ENCODE data around the gene SMAD9. TPM values are rescaled to one million over a fixed set of nuclear protein-coding genes. Genes with fewer than 3 reads are reported as not detected.
A peak's percentile ranks its signal among the peaks of the same experiment; 100 is the strongest.

Gene SMAD9
- total RNA-seq, 1 donor from 2014 or later, result 2.6 TPM

GRCh38 chr13:36839281-36839680, 80.8 kb downstream of the SMAD9 start:
- no peak for ATAC-seq (ENCODE audit: poor library complexity)
- intact Hi-C loops (cut with DNase I), result no loop called here
- no peak for DNase-seq

GRCh38 chr13:36837354-36838092, 82.5 kb downstream of the SMAD9 start:
- intact Hi-C loops (cut with DNase I), result no loop called here
- ATAC-seq (ENCODE audit: poor library complexity) (peak; percentile 84), DNase-seq (no peak)

- intact Hi-C loops (cut with DNase I), result no loop called here
- DNase-seq (no peak), ATAC-seq (ENCODE audit: poor library complexity) (no peak)
These were observed 85.7 kb downstream of the SMAD9 start for GRCh38 chr13:36834299-36834698.

- no peak for ATAC-seq (ENCODE audit: poor library complexity)
- DNase-seq, result no peak
- intact Hi-C loops (cut with DNase I), result no loop called here
These were observed 88.7 kb downstream of the SMAD9 start for GRCh38 chr13:36831291-36831690.

GRCh38 chr13:36829753-36830152, 90.3 kb downstream of the SMAD9 start:
- DNase-seq, result no peak

GRCh38 chr13:36822785-36823184, 97.3 kb downstream of the SMAD9 start:
- intact Hi-C loops (cut with DNase I), result no loop called here
- no peak for DNase-seq
- ATAC-seq (ENCODE audit: poor library complexity), result no peak

More at GRCh38 chr13:36829753-36830152, 90.3 kb downstream of the SMAD9 start:
- no peak for ATAC-seq (ENCODE audit: poor library complexity)
- intact Hi-C loops (cut with DNase I), result no loop called here

- intact Hi-C loops (cut with DNase I), result no loop called here
- DNase-seq (no peak), ATAC-seq (ENCODE audit: poor library complexity) (no peak)
These were observed 99.8 kb downstream of the SMAD9 start for GRCh38 chr13:36820222-36820621.

- DNase-seq (no peak), ATAC-seq (ENCODE audit: poor library complexity) (peak; percentile 11)
- intact Hi-C loops (cut with DNase I), result no loop called here
These were observed 100.3 kb downstream of the SMAD9 start for GRCh38 chr13:36819739-36820090.

- intact Hi-C loops (cut with DNase I), result no loop called here
- peak; percentile 97 for DNase-seq
- peak; percentile 99 for ATAC-seq (ENCODE audit: poor library complexity)
These were observed 101.0 kb downstream of the SMAD9 start, which contains the start of gene RFXAP for GRCh38 chr13:36818804-36819738. Gene RFXAP (plus strand): TSS chr13:36819222. CDS start chr13:36819358, 136 bp downstream.

GRCh38 chr13:36817996-36818803, 101.8 kb downstream of the SMAD9 start:
- intact Hi-C loops (cut with DNase I), result no loop called here
- DNase-seq (no peak), ATAC-seq (ENCODE audit: poor library complexity) (peak; percentile 4)

- no peak for DNase-seq
- ATAC-seq (ENCODE audit: poor library complexity), result no peak
- intact Hi-C loops (cut with DNase I), result no loop called here
These were observed 105.0 kb downstream of the SMAD9 start for GRCh38 chr13:36815062-36815461.

- ATAC-seq (ENCODE audit: poor library complexity) (no peak), DNase-seq (no peak)
- intact Hi-C loops (cut with DNase I), result no loop called here
These were observed 105.6 kb downstream of the SMAD9 start for GRCh38 chr13:36814465-36814864.

- ATAC-seq (ENCODE audit: poor library complexity) (no peak), DNase-seq (no peak)
- intact Hi-C loops (cut with DNase I), result no loop called here
These were observed 106.8 kb downstream of the SMAD9 start for GRCh38 chr13:36813225-36813624.

- ATAC-seq (ENCODE audit: poor library complexity), result no peak
- DNase-seq, result no peak
- intact Hi-C loops (cut with DNase I), result no loop called here
These were observed 112.4 kb downstream of the SMAD9 start for GRCh38 chr13:36807616-36808015.

GRCh38 chr13:36806102-36806501, 113.9 kb downstream of the SMAD9 start:
- no peak for ATAC-seq (ENCODE audit: poor library complexity)
- intact Hi-C loops (cut with DNase I), result no loop called here
- DNase-seq, result no peak

- intact Hi-C loops (cut with DNase I), result no loop called here
- no peak for DNase-seq
These were observed 115.5 kb downstream of the SMAD9 start for GRCh38 chr13:36804588-36804987.

GRCh38 chr13:36801035-36801434, 119.0 kb downstream of the SMAD9 start:
- intact Hi-C loops (cut with DNase I), result no loop called here
- DNase-seq (no peak), ATAC-seq (ENCODE audit: poor library complexity) (no peak)

More at GRCh38 chr13:36804588-36804987, 115.5 kb downstream of the SMAD9 start:
- no peak for ATAC-seq (ENCODE audit: poor library complexity)

GRCh38 chr13:36796052-36796451, 124.0 kb downstream of the SMAD9 start:
- ATAC-seq (ENCODE audit: poor library complexity) (no peak), DNase-seq (no peak)
- intact Hi-C loops (cut with DNase I), result no loop called here

- intact Hi-C loops (cut with DNase I), result no loop called here
- ATAC-seq (ENCODE audit: poor library complexity) (no peak), DNase-seq (no peak)
These were observed 124.6 kb downstream of the SMAD9 start for GRCh38 chr13:36795463-36795862.
